ENCODE measurements around the gene SLC66A2. TPM values are rescaled to one million over a fixed set of nuclear protein-coding genes. Genes with fewer than 3 reads are reported as not detected.

SLC66A2 gene
- total RNA-seq, 1 donor from 2014 or later, result 46.5 TPM

GRCh38 chr18:79918615-79919011 lies 32.8 kb downstream of the SLC66A2 start:
- no peaks in the 10 kb centered on the region for H3K9me3 Mint-ChIP-seq
- intact Hi-C loops (cut with micrococcal nuclease), result no loop called here
- H3K27ac Mint-ChIP-seq, result no peak overlapping the region
- DNase-seq, result no peak
- peaks cover 54% of the 10 kb centered on the region for H3K36me3 Mint-ChIP-seq (ENCODE audit: low read depth)
- H3K4me3 Mint-ChIP-seq, result no peak overlapping the region
- no peaks in the 10 kb centered on the region for H3K27me3 Mint-ChIP-seq
- H3K4me1 Mint-ChIP-seq, result peaks cover 6% of the 10 kb centered on the region

- Mint-ChIP-seq H3K27me3 (no peaks in the 10 kb centered on the region), H3K36me3 (ENCODE audit: low read depth) (peaks cover 53% of the 10 kb centered on the region), H3K27ac (peak overlapping the region; percentile 48), H3K4me1 (peaks cover 10% of the 10 kb centered on the region), H3K9me3 (no peaks in the 10 kb centered on the region), H3K4me3 (no peak overlapping the region)
- no peak for DNase-seq
- intact Hi-C loops (cut with micrococcal nuclease), result no loop called here
Observed at GRCh38 chr18:79917853-79918614, 33.4 kb downstream of the SLC66A2 start.

GRCh38 chr18:79917169-79917852 lies 34.1 kb downstream of the SLC66A2 start:
- intact Hi-C loops (cut with micrococcal nuclease), result no loop called here
- DNase-seq, result no peak
- Mint-ChIP-seq H3K36me3 (ENCODE audit: low read depth) (peaks cover 55% of the 10 kb centered on the region), H3K9me3 (no peaks in the 10 kb centered on the region), H3K4me3 (no peak overlapping the region), H3K27ac (no peak overlapping the region), H3K27me3 (no peaks in the 10 kb centered on the region), H3K4me1 (peaks cover 11% of the 10 kb centered on the region)

- intact Hi-C loops (cut with micrococcal nuclease), result no loop called here
- H3K4me1 Mint-ChIP-seq, result peaks cover 11% of the 10 kb centered on the region
- no peaks in the 10 kb centered on the region for H3K9me3 Mint-ChIP-seq
- no peaks in the 10 kb centered on the region for H3K27me3 Mint-ChIP-seq
- H3K27ac Mint-ChIP-seq, result no peak overlapping the region
- peaks cover 53% of the 10 kb centered on the region for H3K36me3 Mint-ChIP-seq (ENCODE audit: low read depth)
- no peak for DNase-seq
- no peak overlapping the region for H3K4me3 Mint-ChIP-seq
Observed at GRCh38 chr18:79916546-79917168, 34.8 kb downstream of the SLC66A2 start.

- Mint-ChIP-seq H3K27me3 (no peaks in the 10 kb centered on the region), H3K9me3 (no peaks in the 10 kb centered on the region), H3K4me3 (no peak overlapping the region), H3K27ac (no peak overlapping the region), H3K36me3 (ENCODE audit: low read depth) (peaks cover 52% of the 10 kb centered on the region), H3K4me1 (peaks cover 11% of the 10 kb centered on the region)
- intact Hi-C loops (cut with micrococcal nuclease), result no loop called here
- DNase-seq, result no peak
Observed at GRCh38 chr18:79916128-79916494, 35.3 kb downstream of the SLC66A2 start.

GRCh38 chr18:79915161-79916127 lies 36.0 kb downstream of the SLC66A2 start:
- Mint-ChIP-seq H3K27ac (no peak overlapping the region), H3K27me3 (no peaks in the 10 kb centered on the region), H3K36me3 (ENCODE audit: low read depth) (peaks cover 57% of the 10 kb centered on the region), H3K4me3 (no peak overlapping the region), H3K9me3 (no peaks in the 10 kb centered on the region), H3K4me1 (peaks cover 14% of the 10 kb centered on the region)
- no peak for DNase-seq
- intact Hi-C loops (cut with micrococcal nuclease), result no loop called here

- Mint-ChIP-seq H3K4me3 (no peak overlapping the region), H3K36me3 (ENCODE audit: low read depth) (peaks cover 59% of the 10 kb centered on the region), H3K27me3 (no peaks in the 10 kb centered on the region), H3K4me1 (peaks cover 15% of the 10 kb centered on the region), H3K9me3 (no peaks in the 10 kb centered on the region), H3K27ac (no peak overlapping the region)
- intact Hi-C loops (cut with micrococcal nuclease), result no loop called here
- no peak for DNase-seq
Observed at GRCh38 chr18:79914614-79915160, 36.8 kb downstream of the SLC66A2 start.

- no peak for DNase-seq
- Mint-ChIP-seq H3K36me3 (ENCODE audit: low read depth) (peaks cover 65% of the 10 kb centered on the region), H3K27ac (no peak overlapping the region), H3K4me3 (no peak overlapping the region), H3K27me3 (no peaks in the 10 kb centered on the region), H3K4me1 (peaks cover 18% of the 10 kb centered on the region), H3K9me3 (peaks cover 3% of the 10 kb centered on the region)
- intact Hi-C loops (cut with micrococcal nuclease), result no loop called here
Observed at GRCh38 chr18:79912994-79913831, 38.2 kb downstream of the SLC66A2 start.

- Mint-ChIP-seq H3K36me3 (ENCODE audit: low read depth) (peaks cover 63% of the 10 kb centered on the region), H3K27ac (no peak overlapping the region), H3K4me3 (no peak overlapping the region), H3K9me3 (peaks cover 6% of the 10 kb centered on the region), H3K4me1 (peaks cover 16% of the 10 kb centered on the region), H3K27me3 (no peaks in the 10 kb centered on the region)
- peak; percentile 73 for DNase-seq
- intact Hi-C loops (cut with micrococcal nuclease), result no loop called here
Observed at GRCh38 chr18:79912409-79912991, 39.0 kb downstream of the SLC66A2 start.

- Mint-ChIP-seq H3K27me3 (no peaks in the 10 kb centered on the region), H3K27ac (no peak overlapping the region), H3K4me1 (peaks cover 16% of the 10 kb centered on the region), H3K36me3 (ENCODE audit: low read depth) (peaks cover 58% of the 10 kb centered on the region), H3K9me3 (peaks cover 6% of the 10 kb centered on the region), H3K4me3 (no peak overlapping the region)
- DNase-seq, result no peak
- intact Hi-C loops (cut with micrococcal nuclease), result no loop called here
Observed at GRCh38 chr18:79911344-79912270, 39.8 kb downstream of the SLC66A2 start.

GRCh38 chr18:79910563-79911343 lies 40.7 kb downstream of the SLC66A2 start:
- Mint-ChIP-seq H3K4me1 (peaks cover 20% of the 10 kb centered on the region), H3K9me3 (peaks cover 6% of the 10 kb centered on the region), H3K36me3 (ENCODE audit: low read depth) (peaks cover 53% of the 10 kb centered on the region), H3K27me3 (no peaks in the 10 kb centered on the region), H3K4me3 (no peak overlapping the region), H3K27ac (no peak overlapping the region)
- DNase-seq, result no peak
- intact Hi-C loops (cut with micrococcal nuclease), result no loop called here

All from activated CD4-positive, alpha-beta T cell treated with anti-CD3 and anti-CD28 coated beads, Interleukin-2, amount 10 ng/mL, durations not matched to agents 24 days and 14 days (primary cell).